OCI-LY1 (cell line): ENCODE results near the gene ZBTB43.

ENCODE experiments used
- H2AFZ ChIP-seq: fragments of 200-600 bp; sonication (generic), shearing (Covaris generic); 2 replicates; pipeline ENCODE4 v1.6.0; 2014; ENCODE audit warnings: antibody characterized with exemption, mild to moderate bottlenecking, low read length
- H3F3A ChIP-seq: fragments of 200-600 bp; sonication (generic), shearing (Covaris generic); 2 replicates; pipeline ENCODE4 v1.6.0; 2014; ENCODE audit warnings: mild to moderate bottlenecking, antibody characterized with exemption, low read length, moderate library complexity; ENCODE audit not compliant: insufficient read depth
- H3K27ac ChIP-seq: fragments of 200-600 bp; sonication (generic); 2 replicates; pipeline ENCODE4 v1.5.1; 2014; ENCODE audit warnings: low read length, mixed run types, mild to moderate bottlenecking, low read depth; ENCODE audit not compliant: poor library complexity, severe bottlenecking
- H3K27me3 ChIP-seq: fragments of 200-600 bp; sonication (generic); 2 replicates; pipeline ENCODE4 v1.6.0; 2014; ENCODE audit warnings: antibody characterized with exemption, mild to moderate bottlenecking, low read length, moderate library complexity; ENCODE audit not compliant: insufficient read depth
- H3K36me3 ChIP-seq: fragments of 200-600 bp; sonication (generic); 2 replicates; pipeline ENCODE4 v1.6.1; 2014; ENCODE audit warnings: mild to moderate bottlenecking, antibody characterized with exemption, low read length, moderate library complexity, mixed read lengths; ENCODE audit not compliant: insufficient read depth
- H3K4me1 ChIP-seq: fragments of 200-600 bp; sonication (generic); 2 replicates; pipeline ENCODE4 v1.5.1; 2014; ENCODE audit warnings: mild to moderate bottlenecking, low read length, moderate library complexity; ENCODE audit not compliant: insufficient read depth, severe bottlenecking
- H3K4me2 ChIP-seq: fragments of 200-600 bp; sonication (generic), shearing (Covaris generic); 2 replicates; pipeline ENCODE4 v1.6.1; 2014; ENCODE audit warnings: low read length
- H3K4me3 ChIP-seq: fragments of 200-600 bp; sonication (generic); 2 replicates; pipeline ENCODE4 v1.5.1; 2014; ENCODE audit warnings: low read length, low read depth, mild to moderate bottlenecking, mixed read lengths; ENCODE audit not compliant: poor library complexity, severe bottlenecking
- H3K79me2 ChIP-seq: fragments of 200-600 bp; shearing (Covaris generic); 2 replicates; pipeline ENCODE4 v1.6.1; 2016; ENCODE audit warnings: mixed run types, low read length, mixed read lengths; ENCODE audit not compliant: insufficient read depth
- H3K9ac ChIP-seq: fragments of 200-600 bp; sonication (generic), shearing (Covaris generic); 2 replicates; pipeline ENCODE4 v1.6.1; 2014; ENCODE audit warnings: mild to moderate bottlenecking, low read length, mixed read lengths
- H3K9me2 ChIP-seq: fragments of 200-600 bp; sonication (generic), shearing (Covaris generic); 2 replicates; pipeline ENCODE4 v1.6.1; 2014; ENCODE audit warnings: low read depth, mild to moderate bottlenecking, low read length, mixed read lengths
- H3K9me3 ChIP-seq: fragments of 200-600 bp; shearing (Covaris generic); 2 replicates; pipeline ENCODE4 v1.6.1; 2014; ENCODE audit warnings: low read length, mixed read lengths
- H4K20me1 ChIP-seq: fragments of 200-600 bp; sonication (generic), shearing (Covaris generic); 2 replicates; pipeline ENCODE4 v1.6.0; 2016; ENCODE audit warnings: mild to moderate bottlenecking, low read length; ENCODE audit not compliant: insufficient read depth
- EZH2 ChIP-seq: fragments of 200-600 bp; sonication (generic), shearing (Covaris generic); IDR thresholded peaks from 2 replicates; pipeline ENCODE4 v1.8.0; 2017; ENCODE audit warnings: borderline replicate concordance, mixed run types, mild to moderate bottlenecking, antibody characterized with exemption, low read length, moderate library complexity, mixed read lengths
- TF ChIP-seq, protein P1 (sequence below): fragments of 200-600 bp; sonication (generic), shearing (Covaris generic); IDR thresholded peaks from 2 replicates; pipeline ENCODE4 v1.5.1; 2017; ENCODE audit warnings: mild to moderate bottlenecking, antibody characterized with exemption, low read length, moderate library complexity, mixed read lengths

Gene ZBTB43

DNA sequence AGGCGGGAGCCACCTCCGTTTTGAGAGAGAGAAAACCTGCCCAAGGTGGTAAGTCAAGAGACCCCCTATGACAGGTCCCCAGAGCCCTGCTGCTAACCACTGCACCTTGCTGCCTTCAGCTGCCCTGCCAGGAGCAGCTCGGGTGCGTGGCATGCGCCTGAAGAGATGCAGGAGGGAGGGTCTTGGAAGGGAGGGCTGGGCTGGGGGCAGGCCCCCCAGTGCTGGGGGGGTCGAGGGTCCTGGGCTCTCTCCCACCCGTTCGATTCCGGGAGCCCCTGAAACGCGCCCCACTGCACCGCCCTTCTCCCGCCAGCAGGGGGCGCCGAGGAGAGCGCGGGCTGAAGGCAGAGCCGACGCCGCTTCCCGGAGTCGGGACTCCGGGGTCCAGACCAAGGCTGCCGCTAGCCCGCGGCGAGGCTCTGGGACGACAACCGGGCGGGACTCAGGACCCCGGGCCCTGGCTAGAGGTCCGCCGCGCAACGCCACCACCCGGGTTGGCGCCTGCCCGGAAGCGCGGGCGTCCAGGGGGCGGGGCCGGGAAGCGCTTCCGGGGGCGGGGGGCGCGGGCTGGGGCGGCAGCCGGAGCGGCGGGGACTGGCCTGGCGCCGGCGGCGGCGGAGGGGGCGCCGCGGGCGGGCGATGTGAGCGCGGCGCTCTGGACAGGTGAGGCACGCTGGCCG lies 55.4 kb downstream of the ZBTB43 start, which contains the start of gene ZBTB34:
ZBTB34 (plus strand) TSS at position 563 of the 680 bp plus-strand sequence. CDS start 18,761 bp downstream, outside the sequence.
- Histone ChIP-seq H3K4me1 (peaks cover 27% of the 10 kb centered on the region), H2AFZ (peak within 1 kb of the TSS; percentile 52; the same call in 1 of the 2 replicates), H3K36me3 (peaks cover 6% of the 10 kb centered on the region; the same call in 1 of the 2 replicates), H3K27ac (no peak within 1 kb of the TSS), H3K9me3 (no peaks in the 10 kb centered on the region), H3K9ac (peak within 1 kb of the TSS; percentile 90), H3K4me3 (peak within 1 kb of the TSS; percentile 92), H3K4me2 (peak within 1 kb of the TSS; percentile 97), H3F3A (no peaks in the 10 kb centered on the region), H4K20me1 (no peaks in the 10 kb centered on the region), H3K27me3 (no peaks in the 10 kb centered on the region), H3K9me2 (no peaks in the 10 kb centered on the region), H3K79me2 (no peaks in the 10 kb centered on the region)
- TF ChIP-seq EZH2: no peak
- TF ChIP-seq, protein P1, sequence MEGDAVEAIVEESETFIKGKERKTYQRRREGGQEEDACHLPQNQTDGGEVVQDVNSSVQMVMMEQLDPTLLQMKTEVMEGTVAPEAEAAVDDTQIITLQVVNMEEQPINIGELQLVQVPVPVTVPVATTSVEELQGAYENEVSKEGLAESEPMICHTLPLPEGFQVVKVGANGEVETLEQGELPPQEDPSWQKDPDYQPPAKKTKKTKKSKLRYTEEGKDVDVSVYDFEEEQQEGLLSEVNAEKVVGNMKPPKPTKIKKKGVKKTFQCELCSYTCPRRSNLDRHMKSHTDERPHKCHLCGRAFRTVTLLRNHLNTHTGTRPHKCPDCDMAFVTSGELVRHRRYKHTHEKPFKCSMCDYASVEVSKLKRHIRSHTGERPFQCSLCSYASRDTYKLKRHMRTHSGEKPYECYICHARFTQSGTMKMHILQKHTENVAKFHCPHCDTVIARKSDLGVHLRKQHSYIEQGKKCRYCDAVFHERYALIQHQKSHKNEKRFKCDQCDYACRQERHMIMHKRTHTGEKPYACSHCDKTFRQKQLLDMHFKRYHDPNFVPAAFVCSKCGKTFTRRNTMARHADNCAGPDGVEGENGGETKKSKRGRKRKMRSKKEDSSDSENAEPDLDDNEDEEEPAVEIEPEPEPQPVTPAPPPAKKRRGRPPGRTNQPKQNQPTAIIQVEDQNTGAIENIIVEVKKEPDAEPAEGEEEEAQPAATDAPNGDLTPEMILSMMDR: peak; percentile 98

DNA sequence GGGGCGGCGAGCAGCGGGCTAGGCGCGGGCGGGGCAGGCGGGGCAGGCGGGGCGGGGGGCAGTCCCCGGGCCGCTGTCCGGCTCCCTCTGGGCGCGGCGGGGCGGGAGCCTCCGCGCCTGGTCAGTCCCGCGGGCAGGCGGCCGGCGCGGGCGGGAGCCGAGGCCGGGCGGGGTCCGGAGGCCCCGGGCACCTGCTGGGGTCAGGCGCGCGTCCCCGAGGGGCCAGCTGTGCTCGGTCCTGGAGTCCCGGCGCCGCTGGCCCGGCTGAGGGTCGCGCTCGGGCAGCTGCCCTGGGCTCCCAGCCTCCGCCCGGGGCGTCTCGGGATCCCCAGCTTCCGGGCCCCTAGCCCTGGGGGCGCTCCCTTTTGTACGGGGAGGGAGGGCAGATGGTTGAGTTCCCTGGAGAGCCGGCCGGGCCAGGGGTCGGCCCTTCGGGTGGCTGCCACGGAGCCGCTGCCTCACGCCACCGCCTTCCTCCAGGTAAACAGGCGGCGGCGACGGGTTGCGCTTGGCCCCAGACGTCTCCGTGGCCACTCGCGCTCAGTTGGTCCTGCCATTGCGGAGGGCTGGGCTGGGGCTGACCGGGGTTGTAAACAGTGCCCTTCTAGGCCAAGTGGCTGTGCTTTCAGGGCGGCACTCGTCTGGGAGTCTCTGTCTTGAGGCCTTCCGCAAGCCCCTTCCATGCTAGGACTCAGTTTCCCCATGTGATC lies 56.1 kb downstream of the ZBTB43 start:
- H2AFZ ChIP-seq: no peak overlapping the region
- H3K4me2 ChIP-seq: peak overlapping the region; percentile 88
- peaks cover 27% of the 10 kb centered on the region for H3K4me1 ChIP-seq

DNA sequence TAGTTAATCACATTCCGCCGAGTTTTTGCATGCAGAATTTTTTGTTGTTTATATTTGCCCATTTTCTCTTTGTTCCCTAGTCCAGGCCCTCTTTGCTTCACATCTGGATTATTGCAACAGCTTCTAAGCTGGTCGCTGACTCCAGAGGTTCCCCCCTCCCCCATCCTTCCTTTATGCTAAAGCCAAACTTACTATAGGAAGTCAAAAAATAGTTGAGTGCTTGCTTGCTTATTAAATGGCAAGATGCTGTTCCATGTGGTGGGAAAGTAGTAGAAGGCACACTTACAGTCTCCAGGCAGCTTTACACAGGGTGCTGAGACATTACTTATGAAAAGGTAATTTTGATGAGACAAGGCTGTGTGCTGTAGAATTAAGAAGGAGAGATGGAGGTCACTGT lies 56.9 kb downstream of the ZBTB43 start:
- H3K4me1 ChIP-seq: peaks cover 27% of the 10 kb centered on the region
- H3K36me3 ChIP-seq: peaks cover 6% of the 10 kb centered on the region; the same call in 1 of the 2 replicates
- no peaks in the 10 kb centered on the region for H3K27me3 ChIP-seq
- no peaks in the 10 kb centered on the region for H3K79me2 ChIP-seq
- no peak overlapping the region for H2AFZ ChIP-seq
- H3K9ac ChIP-seq: peak overlapping the region; percentile 76; the same call in 1 of the 2 replicates
- no peaks in the 10 kb centered on the region for H3K9me3 ChIP-seq
- no peaks in the 10 kb centered on the region for H4K20me1 ChIP-seq
- TF ChIP-seq, protein P1: no peak
- TF ChIP-seq EZH2: no peak
- H3K9me2 ChIP-seq: no peaks in the 10 kb centered on the region
- H3K27ac ChIP-seq: no peak overlapping the region
- H3K4me3 ChIP-seq: peak overlapping the region; percentile 92
- no peaks in the 10 kb centered on the region for H3F3A ChIP-seq
- peak overlapping the region; percentile 88 for H3K4me2 ChIP-seq

More for the DNA sequence above, 56.1 kb downstream of the ZBTB43 start:
- H3K27me3 ChIP-seq: no peaks in the 10 kb centered on the region
- H3K79me2 ChIP-seq: no peaks in the 10 kb centered on the region
- H3K4me3 ChIP-seq: peak overlapping the region; percentile 92
- no peaks in the 10 kb centered on the region for H3K9me2 ChIP-seq
- H3K27ac ChIP-seq: no peak overlapping the region
- H3K9ac ChIP-seq: peak overlapping the region; percentile 76
- no peaks in the 10 kb centered on the region for H3K9me3 ChIP-seq
- no peak for TF ChIP-seq EZH2
- TF ChIP-seq, protein P1: no peak
- no peaks in the 10 kb centered on the region for H4K20me1 ChIP-seq
- peaks cover 6% of the 10 kb centered on the region; the same call in 1 of the 2 replicates for H3K36me3 ChIP-seq
- no peaks in the 10 kb centered on the region for H3F3A ChIP-seq
